Fibroblast of mammary gland (primary cell): ENCODE measurements around the gene DDA1.

Experiments used
- DNase-seq: peaks from one replicate; pipeline ENCODE4 v3.0.0-alpha.2; 2010; ENCODE audit warnings: low read depth
- H3K4me3 ChIP-seq: 2 replicates; pipeline ENCODE4 v1.5.1; 2011; ENCODE audit warnings: low read depth, mild to moderate bottlenecking, low read length, moderate library complexity; ENCODE audit not compliant: control insufficient read depth
- CTCF ChIP-seq: conservative IDR thresholded peaks from 2 replicates; pipeline ENCODE4 v1.5.1; 2011; ENCODE audit warnings: low read depth, low read length, inconsistent platforms; ENCODE audit not compliant: control insufficient read depth, insufficient read depth

Gene DDA1

GRCh38 chr19:17300992-17301619 is 8.3 kb upstream of the DDA1 start:
- DNase-seq, result no peak
- no peak overlapping the region for H3K4me3 ChIP-seq
- TF ChIP-seq CTCF, result no peak

- TF ChIP-seq CTCF, result no peak
- no peak for DNase-seq
- H3K4me3 ChIP-seq, result peak overlapping the region; percentile 62
These were observed 6.8 kb upstream of the DDA1 start for GRCh38 chr19:17302391-17303166.

- peak within 1 kb of the TSS; percentile 62 for H3K4me3 ChIP-seq
- no peak for TF ChIP-seq CTCF
- peak; percentile 94 for DNase-seq
These were observed 6.0 kb upstream of the DDA1 start, which contains the start of gene ABHD8 for GRCh38 chr19:17303167-17303939. Gene ABHD8 (minus strand): TSS chr19:17303425. CDS start chr19:17301616, 1,809 bp downstream.

GRCh38 chr19:17303940-17304267 is 5.5 kb upstream of the DDA1 start:
- peak; percentile 40 for DNase-seq
- no peak for TF ChIP-seq CTCF
- H3K4me3 ChIP-seq, result no peak overlapping the region

GRCh38 chr19:17304386-17305215 is 4.8 kb upstream of the DDA1 start:
- no peak for TF ChIP-seq CTCF
- DNase-seq, result no peak
- no peak overlapping the region for H3K4me3 ChIP-seq

GRCh38 chr19:17305216-17305516 is 4.2 kb upstream of the DDA1 start:
- peak overlapping the region; percentile 78 for H3K4me3 ChIP-seq
- no peak for TF ChIP-seq CTCF
- DNase-seq, result no peak
